Activated naive CD4-positive, alpha-beta T cell treated with anti-CD3 and anti-CD28 coated beads, Interleukin-2, amount 50 U/mL, for 24 hours (primary cell): Measurements from ENCODE around the gene ZDHHC18.
A peak's percentile ranks its signal among the peaks of the same experiment; 100 is the strongest.

ENCODE experiments used
- H3K27ac Mint-ChIP-seq: one replicate; pipeline ENCODE4 v1.8.0; 2021; ENCODE audit warnings: mild to moderate bottlenecking, mixed read lengths
- H3K27me3 Mint-ChIP-seq: one replicate; pipeline ENCODE4 v1.8.0; 2021; ENCODE audit warnings: mixed read lengths
- H3K36me3 Mint-ChIP-seq: one replicate; pipeline ENCODE4 v1.8.0; 2021; ENCODE audit warnings: mixed read lengths
- H3K4me1 Mint-ChIP-seq: one replicate; pipeline ENCODE4 v1.8.0; 2021; ENCODE audit warnings: mixed read lengths
- H3K4me3 Mint-ChIP-seq: one replicate; pipeline ENCODE4 v1.8.0; 2021; ENCODE audit warnings: mild to moderate bottlenecking, mixed read lengths
- H3K9me3 Mint-ChIP-seq: one replicate; pipeline ENCODE4 v1.8.0; 2021; ENCODE audit warnings: mixed read lengths

The ZDHHC18 gene, protein sequence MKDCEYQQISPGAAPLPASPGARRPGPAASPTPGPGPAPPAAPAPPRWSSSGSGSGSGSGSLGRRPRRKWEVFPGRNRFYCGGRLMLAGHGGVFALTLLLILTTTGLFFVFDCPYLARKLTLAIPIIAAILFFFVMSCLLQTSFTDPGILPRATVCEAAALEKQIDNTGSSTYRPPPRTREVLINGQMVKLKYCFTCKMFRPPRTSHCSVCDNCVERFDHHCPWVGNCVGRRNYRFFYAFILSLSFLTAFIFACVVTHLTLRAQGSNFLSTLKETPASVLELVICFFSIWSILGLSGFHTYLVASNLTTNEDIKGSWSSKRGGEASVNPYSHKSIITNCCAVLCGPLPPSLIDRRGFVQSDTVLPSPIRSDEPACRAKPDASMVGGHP

GRCh38 chr1:26826261-26827105 lies at the start of gene ZDHHC18:
Gene ZDHHC18 (plus strand): TSS chr1:26826688. CDS start chr1:26826805, 117 bp downstream.
- peak within 1 kb of the TSS; percentile 95 for H3K4me3 Mint-ChIP-seq
- peaks cover 5% of the 10 kb centered on the region for H3K36me3 Mint-ChIP-seq
- peaks cover 66% of the 10 kb centered on the region for H3K4me1 Mint-ChIP-seq
- peak within 1 kb of the TSS; percentile 96 for H3K27ac Mint-ChIP-seq
- no peaks in the 10 kb centered on the region for H3K9me3 Mint-ChIP-seq
- no peaks in the 10 kb centered on the region for H3K27me3 Mint-ChIP-seq

DNA sequence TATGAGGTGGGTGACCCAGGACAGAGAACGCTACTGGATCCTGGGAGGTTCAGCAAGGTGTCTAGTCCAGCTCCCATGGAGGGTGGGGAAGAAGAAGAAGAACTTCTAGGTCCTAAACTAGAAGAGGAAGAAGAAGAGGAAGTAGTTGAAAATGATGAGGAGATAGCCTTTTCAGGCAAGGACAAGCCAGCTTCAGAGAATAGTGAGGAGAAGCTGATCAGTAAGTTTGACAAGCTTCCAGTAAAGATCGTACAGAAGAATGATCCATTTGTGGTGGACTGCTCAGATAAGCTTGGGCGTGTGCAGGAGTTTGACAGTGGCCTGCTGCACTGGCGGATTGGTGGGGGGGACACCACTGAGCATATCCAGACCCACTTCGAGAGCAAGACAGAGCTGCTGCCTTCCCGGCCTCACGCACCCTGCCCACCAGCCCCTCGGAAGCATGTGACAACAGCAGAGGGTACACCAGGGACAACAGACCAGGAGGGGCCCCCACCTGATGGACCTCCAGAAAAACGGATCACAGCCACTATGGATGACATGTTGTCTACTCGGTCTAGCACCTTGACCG lies 47.3 kb upstream of the ZDHHC18 start:
- H3K27me3 Mint-ChIP-seq: no peaks in the 10 kb centered on the region
- peaks cover 43% of the 10 kb centered on the region for H3K4me1 Mint-ChIP-seq
- no peak overlapping the region for H3K4me3 Mint-ChIP-seq
- H3K27ac Mint-ChIP-seq: peak overlapping the region; percentile 10
- peaks cover 23% of the 10 kb centered on the region for H3K36me3 Mint-ChIP-seq
- H3K9me3 Mint-ChIP-seq: no peaks in the 10 kb centered on the region

DNA sequence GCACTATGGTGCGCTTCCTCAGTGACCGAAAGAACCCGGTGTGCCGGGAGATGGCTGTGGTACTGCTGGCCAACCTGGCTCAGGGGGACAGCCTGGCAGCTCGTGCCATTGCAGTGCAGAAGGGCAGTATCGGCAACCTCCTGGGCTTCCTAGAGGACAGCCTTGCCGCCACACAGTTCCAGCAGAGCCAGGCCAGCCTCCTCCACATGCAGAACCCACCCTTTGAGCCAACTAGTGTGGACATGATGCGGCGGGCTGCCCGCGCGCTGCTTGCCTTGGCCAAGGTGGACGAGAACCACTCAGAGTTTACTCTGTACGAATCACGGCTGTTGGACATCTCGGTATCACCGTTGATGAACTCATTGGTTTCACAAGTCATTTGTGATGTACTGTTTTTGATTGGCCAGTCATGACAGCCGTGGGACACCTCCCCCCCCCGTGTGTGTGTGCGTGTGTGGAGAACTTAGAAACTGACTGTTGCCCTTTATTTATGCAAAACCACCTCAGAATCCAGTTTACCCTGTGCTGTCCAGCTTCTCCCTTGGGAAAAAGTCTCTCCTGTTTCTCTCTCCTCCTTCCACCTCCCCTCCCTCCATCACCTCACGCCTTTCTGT lies 46.0 kb upstream of the ZDHHC18 start:
- peak overlapping the region; percentile 38 for H3K27ac Mint-ChIP-seq
- H3K36me3 Mint-ChIP-seq: peaks cover 18% of the 10 kb centered on the region
- H3K4me3 Mint-ChIP-seq: no peak overlapping the region
- H3K4me1 Mint-ChIP-seq: peaks cover 54% of the 10 kb centered on the region
- no peaks in the 10 kb centered on the region for H3K9me3 Mint-ChIP-seq
- no peaks in the 10 kb centered on the region for H3K27me3 Mint-ChIP-seq

GRCh38 chr1:26781206-26781825 lies 45.2 kb upstream of the ZDHHC18 start:
- Mint-ChIP-seq H3K27ac (peak overlapping the region; percentile 86), H3K4me1 (peaks cover 62% of the 10 kb centered on the region)

DNA sequence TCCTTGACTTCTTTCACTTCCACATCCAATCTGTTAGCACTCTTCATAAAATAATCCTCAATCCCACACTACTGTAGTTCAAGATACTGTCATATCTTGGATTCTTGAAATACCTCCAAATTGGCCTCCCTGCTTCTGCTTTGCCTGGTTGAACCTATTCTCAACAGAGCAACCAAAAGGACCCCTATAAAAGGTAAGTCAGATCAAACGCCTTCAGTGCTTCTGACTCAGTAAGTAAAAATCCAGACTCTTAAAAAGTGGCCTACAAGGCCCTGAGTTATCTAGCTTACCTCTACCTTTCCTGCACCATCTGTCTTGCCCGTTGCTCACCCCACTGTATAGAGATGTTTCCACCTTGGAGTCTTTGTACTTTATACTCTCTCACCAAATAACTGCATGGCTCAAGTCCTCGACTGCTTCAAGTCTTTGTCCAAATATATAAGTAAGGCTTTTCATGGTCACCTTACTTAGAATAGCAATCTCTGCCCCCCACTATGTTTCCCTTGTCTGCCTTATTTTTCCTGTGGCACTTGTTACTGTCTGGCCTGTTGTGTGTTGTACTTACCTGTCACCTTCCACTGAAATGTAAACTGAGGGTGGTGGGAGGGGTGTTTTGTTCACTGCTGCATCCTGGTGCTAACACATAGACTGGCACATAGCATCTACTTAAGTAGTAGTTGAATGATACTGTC lies 43.8 kb upstream of the ZDHHC18 start:
- Mint-ChIP-seq H3K27me3 (no peaks in the 10 kb centered on the region), H3K4me3 (no peak overlapping the region), H3K27ac (peak overlapping the region; percentile 72), H3K4me1 (peaks cover 73% of the 10 kb centered on the region), H3K9me3 (no peaks in the 10 kb centered on the region), H3K36me3 (peaks cover 18% of the 10 kb centered on the region)

More at GRCh38 chr1:26781206-26781825, 45.2 kb upstream of the ZDHHC18 start:
- H3K36me3 Mint-ChIP-seq: peaks cover 18% of the 10 kb centered on the region
- H3K9me3 Mint-ChIP-seq: no peaks in the 10 kb centered on the region
- no peak overlapping the region for H3K4me3 Mint-ChIP-seq
- H3K27me3 Mint-ChIP-seq: no peaks in the 10 kb centered on the region

DNA sequence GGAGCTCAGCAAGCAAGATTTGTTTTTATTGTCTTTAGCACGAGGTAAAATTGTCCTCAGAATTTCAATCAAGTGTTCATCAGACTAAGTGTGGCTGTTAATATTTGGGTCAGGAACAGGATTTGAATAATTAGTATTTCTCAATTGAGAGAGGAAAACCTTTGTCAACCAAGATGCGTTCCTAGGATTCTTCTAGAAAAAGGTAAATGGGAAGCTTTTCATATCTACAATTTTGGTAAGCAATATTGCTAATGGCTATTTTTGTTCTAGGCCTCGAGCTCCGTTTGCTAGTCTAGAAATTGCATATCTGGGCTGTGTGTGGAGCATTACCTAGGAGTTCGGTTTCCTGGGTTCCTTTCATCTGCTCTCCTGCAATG lies 42.9 kb upstream of the ZDHHC18 start:
- Mint-ChIP-seq H3K27ac (peak overlapping the region; percentile 38), H3K36me3 (peaks cover 11% of the 10 kb centered on the region), H3K4me3 (no peak overlapping the region), H3K9me3 (no peaks in the 10 kb centered on the region), H3K4me1 (peaks cover 72% of the 10 kb centered on the region), H3K27me3 (no peaks in the 10 kb centered on the region)

- H3K27ac Mint-ChIP-seq: peak overlapping the region; percentile 60
- peaks cover 72% of the 10 kb centered on the region for H3K4me1 Mint-ChIP-seq
- no peaks in the 10 kb centered on the region for H3K9me3 Mint-ChIP-seq
- peaks cover 9% of the 10 kb centered on the region for H3K36me3 Mint-ChIP-seq
- H3K27me3 Mint-ChIP-seq: no peaks in the 10 kb centered on the region
- H3K4me3 Mint-ChIP-seq: no peak overlapping the region
Measured at GRCh38 chr1:26784023-26784871, 42.2 kb upstream of the ZDHHC18 start.

GRCh38 chr1:26784886-26785285 lies 41.6 kb upstream of the ZDHHC18 start:
- H3K4me3 Mint-ChIP-seq: no peak overlapping the region
- no peaks in the 10 kb centered on the region for H3K27me3 Mint-ChIP-seq
- H3K9me3 Mint-ChIP-seq: no peaks in the 10 kb centered on the region
- H3K27ac Mint-ChIP-seq: peak overlapping the region; percentile 36
- peaks cover 74% of the 10 kb centered on the region for H3K4me1 Mint-ChIP-seq
- H3K36me3 Mint-ChIP-seq: peaks cover 6% of the 10 kb centered on the region

DNA sequence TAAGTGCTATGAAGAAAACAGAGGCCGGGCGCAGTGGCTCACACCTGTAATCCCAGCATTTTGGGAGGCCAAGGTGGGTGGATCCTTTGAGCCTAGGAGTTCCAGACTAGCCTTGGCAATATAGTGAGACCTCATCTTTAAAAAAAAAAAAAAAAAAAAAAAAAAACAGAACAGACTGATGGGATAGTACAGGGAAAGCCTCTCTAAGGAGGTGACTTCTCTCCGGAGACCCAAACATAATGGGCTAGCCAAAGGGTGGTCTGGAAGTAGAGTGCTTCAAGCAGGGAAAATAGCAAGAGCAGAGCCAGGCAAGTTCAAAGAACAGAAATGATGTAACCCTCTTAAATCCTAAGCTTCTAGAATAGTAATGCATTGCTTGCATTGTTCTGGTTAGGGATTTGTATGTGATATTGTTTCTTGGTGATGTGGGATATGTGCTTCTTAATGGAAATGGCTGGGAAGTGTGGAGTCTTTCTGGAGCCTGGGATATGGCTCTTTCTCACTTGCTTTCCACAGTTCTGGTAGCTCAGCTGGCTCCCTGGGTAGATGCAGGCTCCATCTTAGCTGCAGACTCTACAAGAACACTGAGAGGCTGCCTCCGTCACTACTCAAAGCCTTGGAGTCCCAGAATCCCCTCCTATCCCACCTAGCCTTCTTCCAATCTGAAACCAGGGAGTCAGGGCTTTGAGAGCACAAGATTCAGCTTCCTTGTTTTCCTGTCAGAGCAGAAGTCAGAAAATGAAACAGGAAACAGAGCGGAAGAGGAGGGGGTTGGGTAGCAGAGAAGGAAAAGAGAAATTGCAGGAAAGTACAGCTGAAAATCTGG lies 40.7 kb upstream of the ZDHHC18 start:
- Mint-ChIP-seq H3K4me1 (peaks cover 81% of the 10 kb centered on the region), H3K36me3 (peaks cover 6% of the 10 kb centered on the region), H3K4me3 (peak overlapping the region; percentile 99), H3K27me3 (no peaks in the 10 kb centered on the region), H3K27ac (peak overlapping the region; percentile 100), H3K9me3 (no peaks in the 10 kb centered on the region)

GRCh38 chr1:26786437-26787380 lies 39.8 kb upstream of the ZDHHC18 start:
- Mint-ChIP-seq H3K4me1 (peaks cover 80% of the 10 kb centered on the region), H3K27ac (peak overlapping the region; percentile 100), H3K27me3 (no peaks in the 10 kb centered on the region), H3K36me3 (peaks cover 3% of the 10 kb centered on the region), H3K4me3 (peak overlapping the region; percentile 99), H3K9me3 (no peaks in the 10 kb centered on the region)

- H3K36me3 Mint-ChIP-seq: peaks cover 2% of the 10 kb centered on the region
- H3K9me3 Mint-ChIP-seq: no peaks in the 10 kb centered on the region
- peaks cover 76% of the 10 kb centered on the region for H3K4me1 Mint-ChIP-seq
- H3K27ac Mint-ChIP-seq: peak overlapping the region; percentile 100
- no peaks in the 10 kb centered on the region for H3K27me3 Mint-ChIP-seq
- peak overlapping the region; percentile 99 for H3K4me3 Mint-ChIP-seq
Measured at GRCh38 chr1:26787381-26787705, 39.1 kb upstream of the ZDHHC18 start.

GRCh38 chr1:26787706-26788514 lies 38.6 kb upstream of the ZDHHC18 start, which contains the start of gene PIGV:
Gene PIGV (plus strand): TSS chr1:26787950. CDS start chr1:26790816, 2,866 bp downstream.
- H3K36me3 Mint-ChIP-seq: no peaks in the 10 kb centered on the region
- peak within 1 kb of the TSS; percentile 100 for H3K27ac Mint-ChIP-seq
- H3K4me3 Mint-ChIP-seq: peak within 1 kb of the TSS; percentile 99
- H3K9me3 Mint-ChIP-seq: no peaks in the 10 kb centered on the region
- no peaks in the 10 kb centered on the region for H3K27me3 Mint-ChIP-seq
- H3K4me1 Mint-ChIP-seq: peaks cover 76% of the 10 kb centered on the region
